HEK293T (cell line): ENCODE results near the gene FIGNL2.
"Not testable (repeated sequence)": the region's sequence is repeated elsewhere in the genome, so short reads cannot be mapped to it uniquely, and the experiment has no call there.

ENCODE experiments used
- CTCF ChIA-PET: fragments of 350-600 bp; formaldehyde crosslinking; extraction: SDS; loops from one replicate; lab custom pipeline; 2021; ENCODE audit warnings: antibody characterized with exemption, inconsistent platforms; lab: Yijun Ruan, JAX
- POLR2A ChIA-PET: fragments of 350-600 bp; formaldehyde crosslinking; extraction: SDS; loops from one replicate; lab custom pipeline; 2020; ENCODE audit warnings: antibody characterized with exemption, inconsistent platforms; lab: Yijun Ruan, JAX
- DNase-seq: peaks from one replicate; pipeline ENCODE4 v3.0.0; 2012; ENCODE audit warnings: mixed read lengths; ENCODE audit errors: extremely low spot score
- ARNT ChIP-seq: fragments of 450-650 bp; IDR thresholded peaks from 2 replicates; pipeline ENCODE4 v1.6.1; 2017; ENCODE audit warnings: mild to moderate bottlenecking
- BHLHE40 ChIP-seq: fragments of 450-650 bp; IDR thresholded peaks from 2 replicates; pipeline ENCODE4 v1.6.1; 2016; ENCODE audit warnings: mild to moderate bottlenecking, moderate library complexity, borderline replicate concordance
- CTBP1 ChIP-seq: fragments of 450-650 bp; IDR thresholded peaks from 2 replicates; pipeline ENCODE4 v1.6.1; 2016; ENCODE audit warnings: borderline replicate concordance
- ELF4 ChIP-seq: fragments of 450-650 bp; IDR thresholded peaks from 2 replicates; pipeline ENCODE4 v1.6.1; 2017; ENCODE audit warnings: antibody characterized with exemption
- FOXA1 ChIP-seq: fragments of 450-650 bp; IDR thresholded peaks from 2 replicates; pipeline ENCODE4 v1.6.1; 2016; ENCODE audit warnings: mild to moderate bottlenecking
- FOXK2 ChIP-seq: fragments of 450-650 bp; IDR thresholded peaks from 2 replicates; pipeline ENCODE4 v1.6.1; 2016; ENCODE audit warnings: mild to moderate bottlenecking
- FOXM1 ChIP-seq: fragments of 450-650 bp; IDR thresholded peaks from 2 replicates; pipeline ENCODE4 v1.6.1; 2017; ENCODE audit warnings: mild to moderate bottlenecking, borderline replicate concordance
- HDGF ChIP-seq: fragments of 450-650 bp; IDR thresholded peaks from 2 replicates; pipeline ENCODE4 v1.6.1; 2017; ENCODE audit warnings: antibody characterized with exemption, borderline replicate concordance
- L3MBTL2 ChIP-seq: fragments of 450-650 bp; conservative IDR thresholded peaks from 2 replicates; pipeline ENCODE4 v1.6.1; 2016; ENCODE audit warnings: mild to moderate bottlenecking
- LEF1 ChIP-seq: fragments of 450-650 bp; IDR thresholded peaks from 2 replicates; pipeline ENCODE4 v1.6.1; 2017; ENCODE audit warnings: mild to moderate bottlenecking, borderline replicate concordance
- NFRKB ChIP-seq: fragments of 450-650 bp; IDR thresholded peaks from 2 replicates; pipeline ENCODE4 v1.6.1; 2016; ENCODE audit warnings: mild to moderate bottlenecking, moderate library complexity
- SP1 ChIP-seq: fragments of 450-650 bp; IDR thresholded peaks from 2 replicates; pipeline ENCODE4 v1.6.1; 2017
- SUZ12 ChIP-seq: fragments of 450-650 bp; IDR thresholded peaks from 2 replicates; pipeline ENCODE4 v1.6.1; 2016; ENCODE audit warnings: mild to moderate bottlenecking
- TARDBP ChIP-seq: fragments of 450-650 bp; IDR thresholded peaks from 2 replicates; pipeline ENCODE4 v1.6.1; 2016
- ZNF384 ChIP-seq: fragments of 450-650 bp; IDR thresholded peaks from 2 replicates; pipeline ENCODE4 v1.6.1; 2016
- TF ChIP-seq, protein P1 (sequence below): fragments of 450-650 bp; IDR thresholded peaks from 2 replicates; pipeline ENCODE4 v1.6.1; 2016

FIGNL2 gene

DNA sequence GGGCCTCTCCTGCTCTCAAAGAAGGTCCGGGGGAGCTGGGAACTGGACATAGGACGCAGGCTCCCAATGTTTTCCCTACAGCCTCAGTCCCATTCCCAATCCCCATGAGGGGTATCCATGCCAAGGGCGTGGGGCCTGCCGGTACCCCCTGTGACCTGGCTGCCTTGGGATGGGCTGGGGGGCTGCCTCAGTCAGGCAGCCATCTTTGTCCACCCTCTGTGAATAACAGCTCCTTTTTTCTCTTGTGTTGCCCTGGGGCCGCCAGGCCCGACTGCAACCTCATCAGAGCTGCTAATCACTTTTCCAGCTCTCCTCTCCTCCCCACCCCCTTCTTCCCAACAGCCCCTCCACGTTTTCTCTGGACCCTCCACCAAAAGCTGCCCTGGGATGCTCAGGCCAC is 11.2 kb downstream of the FIGNL2 start:
- ChIA-PET CTCF (interaction anchor here (0.5 to 0.7 kb wide), 3 partner anchors 11 to 158 kb away, joined by 3 read pairs; no protein-coding TSS in a partner anchor), POLR2A (no interaction called here)
- DNase-seq = no peak

DNA sequence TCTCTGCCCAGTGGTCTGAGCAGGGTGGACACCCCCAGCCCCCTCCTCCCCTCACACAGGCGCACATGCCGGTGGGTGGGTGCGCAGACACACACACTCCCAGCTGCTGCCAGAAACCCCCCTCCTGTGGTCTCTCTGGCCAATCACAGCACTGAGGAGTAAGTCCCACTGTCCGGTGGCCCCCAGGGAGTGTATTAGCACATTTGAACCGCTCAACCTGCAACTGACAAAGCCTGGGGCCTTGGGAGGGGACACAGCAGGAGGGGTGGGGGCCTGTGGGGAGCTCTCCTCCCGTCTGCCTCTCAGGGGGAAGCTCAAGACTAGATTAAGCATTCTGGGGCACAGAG is 11.7 kb downstream of the FIGNL2 start:
- CTCF ChIA-PET = interaction anchor here (0.7 kb wide), 1 partner anchor 35 kb away, joined by 3 read pairs; no protein-coding TSS in a partner anchor
- POLR2A ChIA-PET = no interaction called here
- TF ChIP-seq ELF4 = no peak
- TF ChIP-seq ARNT = no peak
- TF ChIP-seq L3MBTL2 = no peak
- TF ChIP-seq ZNF384 = no peak
- no peak for TF ChIP-seq FOXA1
- TF ChIP-seq TARDBP = no peak
- TF ChIP-seq FOXK2 = no peak
- TF ChIP-seq NFRKB = no peak
- DNase-seq = no peak

More for the DNA sequence above, 11.2 kb downstream of the FIGNL2 start:
- TF ChIP-seq TARDBP (no peak), SUZ12 (no peak), LEF1 (no peak), L3MBTL2 (no peak), HDGF (no peak), ZNF384 (no peak), CTBP1 (no peak)

DNA sequence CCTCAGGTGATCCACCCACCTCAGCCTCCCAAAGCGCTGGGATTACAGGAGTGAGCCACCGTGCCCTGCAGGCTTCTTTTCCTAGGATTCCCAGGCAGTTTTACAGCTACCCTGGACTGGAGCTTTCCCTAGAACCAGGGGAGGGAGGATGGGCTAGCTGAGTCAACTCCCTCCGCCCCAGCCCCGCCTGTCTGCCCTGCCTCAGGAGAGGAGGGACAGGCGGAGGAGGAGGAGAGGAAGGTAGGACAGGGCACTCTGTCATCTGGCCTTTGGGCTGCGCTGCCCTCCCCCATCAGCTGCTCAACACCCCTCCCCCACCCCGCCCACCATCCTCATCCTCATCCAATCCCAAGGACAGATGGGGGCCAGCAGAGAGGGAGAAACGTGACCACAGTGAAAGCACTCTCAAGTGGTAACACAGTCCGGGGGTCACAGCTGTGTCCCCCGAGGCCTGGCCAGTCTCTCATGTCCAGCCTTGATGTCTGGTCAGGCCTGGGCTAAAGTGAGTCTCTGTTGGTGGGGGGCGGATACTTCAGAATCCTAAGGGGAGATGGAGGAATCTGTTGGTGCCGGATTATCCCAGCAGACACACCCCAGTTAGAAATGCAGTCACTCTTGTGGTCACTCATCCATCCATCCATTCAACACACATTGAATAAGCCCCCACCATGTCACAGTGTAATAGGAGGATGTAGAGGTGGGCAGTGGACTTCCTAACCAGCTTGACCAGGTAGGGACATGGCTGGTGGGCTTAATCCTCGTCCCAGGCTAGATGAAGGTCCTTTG is 12.3 kb downstream of the FIGNL2 start:
- TF ChIP-seq NFRKB (no peak), SP1 (no peak), FOXA1 (no peak), ZNF384 (no peak), CTBP1 (no peak), HDGF (no peak), BHLHE40 (no peak), FOXK2 (no peak), L3MBTL2 (no peak), TARDBP (no peak), SUZ12 (no peak), ELF4 (no peak), FOXM1 (no peak)
- TF ChIP-seq, protein P1, sequence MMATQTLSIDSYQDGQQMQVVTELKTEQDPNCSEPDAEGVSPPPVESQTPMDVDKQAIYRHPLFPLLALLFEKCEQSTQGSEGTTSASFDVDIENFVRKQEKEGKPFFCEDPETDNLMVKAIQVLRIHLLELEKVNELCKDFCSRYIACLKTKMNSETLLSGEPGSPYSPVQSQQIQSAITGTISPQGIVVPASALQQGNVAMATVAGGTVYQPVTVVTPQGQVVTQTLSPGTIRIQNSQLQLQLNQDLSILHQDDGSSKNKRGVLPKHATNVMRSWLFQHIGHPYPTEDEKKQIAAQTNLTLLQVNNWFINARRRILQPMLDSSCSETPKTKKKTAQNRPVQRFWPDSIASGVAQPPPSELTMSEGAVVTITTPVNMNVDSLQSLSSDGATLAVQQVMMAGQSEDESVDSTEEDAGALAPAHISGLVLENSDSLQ = no peak
- ChIA-PET POLR2A (no interaction called here), CTCF (interaction anchor here (0.7 kb wide), 1 partner anchor 35 kb away, joined by 3 read pairs; no protein-coding TSS in a partner anchor)
- DNase-seq = no peak

DNA sequence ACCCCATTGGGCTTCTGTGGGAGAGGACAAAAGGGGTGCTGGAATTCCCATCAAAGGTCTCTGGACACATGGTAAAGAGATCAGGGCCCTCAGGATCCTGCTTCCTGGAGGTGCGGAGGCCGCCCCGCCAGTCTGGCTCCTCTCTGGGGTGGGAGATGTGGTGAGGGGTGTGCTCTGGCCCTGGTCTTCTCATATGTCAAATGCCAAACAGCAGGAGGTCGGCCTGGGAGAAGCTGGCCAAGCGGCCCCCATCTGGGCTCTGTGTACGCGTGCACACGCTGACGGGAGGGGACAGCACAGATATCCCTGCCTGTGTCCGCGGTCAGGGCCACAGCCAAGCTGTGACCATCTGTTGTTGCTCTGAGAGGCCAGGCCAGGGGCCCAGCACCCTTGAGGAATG is 14.1 kb downstream of the FIGNL2 start:
- no peak for TF ChIP-seq SP1
- no peak for TF ChIP-seq ELF4
- no peak for TF ChIP-seq L3MBTL2
- no peak for TF ChIP-seq BHLHE40
- TF ChIP-seq SUZ12 = no peak
- ChIA-PET POLR2A (no interaction called here), CTCF (no interaction called here)
- no peak for DNase-seq

DNA sequence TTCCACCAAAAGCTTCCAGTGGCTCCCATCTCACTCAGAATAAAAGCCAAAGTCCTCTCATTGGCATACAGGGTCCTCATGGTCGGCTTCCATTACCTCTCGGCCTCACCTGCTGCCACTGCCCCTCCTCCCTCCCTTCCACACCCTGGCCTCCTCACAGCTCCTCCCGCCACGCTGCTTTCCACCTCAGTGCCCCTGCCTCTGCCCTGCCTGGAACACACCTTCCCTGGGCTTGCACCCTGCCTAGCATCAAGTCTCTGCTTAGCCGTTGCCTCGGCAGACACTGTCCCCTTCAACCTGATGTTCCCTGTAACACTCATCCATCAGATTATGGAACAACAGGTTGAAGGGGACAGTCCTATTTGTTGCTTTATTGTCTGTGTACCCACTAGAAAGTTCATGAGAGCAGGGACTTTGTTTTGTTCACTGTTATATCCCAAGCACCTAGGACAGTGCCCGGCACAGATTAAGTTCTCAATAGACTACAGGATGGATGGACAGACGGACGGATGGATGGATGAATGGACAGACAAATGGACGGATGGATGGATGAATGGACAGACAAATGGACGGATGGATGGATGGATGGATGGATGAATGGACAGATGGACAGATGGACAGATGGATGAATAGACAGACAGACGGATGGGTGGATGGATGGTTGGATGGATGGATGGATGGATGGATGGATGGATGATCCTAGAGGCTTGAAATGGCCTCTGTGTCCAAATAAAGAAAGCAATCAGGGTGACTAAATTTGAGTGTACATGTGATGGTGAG is 14.9 kb downstream of the FIGNL2 start:
- ChIA-PET POLR2A (interaction anchor here (0.9 kb wide), 1 partner anchor 46 kb away, joined by 3 read pairs; no protein-coding TSS in a partner anchor), CTCF (no interaction called here)
- no peak for DNase-seq
- TF ChIP-seq SP1 (no peak), HDGF (no peak), ZNF384 (no peak), L3MBTL2 (no peak), SUZ12 (no peak), CTBP1 (no peak), TARDBP (no peak), ARNT (no peak), FOXM1 (no peak), ELF4 (no peak), FOXK2 (no peak), FOXA1 (no peak), NFRKB (no peak), BHLHE40 (no peak), LEF1 (no peak)
- TF ChIP-seq, protein P1 = no peak

DNA sequence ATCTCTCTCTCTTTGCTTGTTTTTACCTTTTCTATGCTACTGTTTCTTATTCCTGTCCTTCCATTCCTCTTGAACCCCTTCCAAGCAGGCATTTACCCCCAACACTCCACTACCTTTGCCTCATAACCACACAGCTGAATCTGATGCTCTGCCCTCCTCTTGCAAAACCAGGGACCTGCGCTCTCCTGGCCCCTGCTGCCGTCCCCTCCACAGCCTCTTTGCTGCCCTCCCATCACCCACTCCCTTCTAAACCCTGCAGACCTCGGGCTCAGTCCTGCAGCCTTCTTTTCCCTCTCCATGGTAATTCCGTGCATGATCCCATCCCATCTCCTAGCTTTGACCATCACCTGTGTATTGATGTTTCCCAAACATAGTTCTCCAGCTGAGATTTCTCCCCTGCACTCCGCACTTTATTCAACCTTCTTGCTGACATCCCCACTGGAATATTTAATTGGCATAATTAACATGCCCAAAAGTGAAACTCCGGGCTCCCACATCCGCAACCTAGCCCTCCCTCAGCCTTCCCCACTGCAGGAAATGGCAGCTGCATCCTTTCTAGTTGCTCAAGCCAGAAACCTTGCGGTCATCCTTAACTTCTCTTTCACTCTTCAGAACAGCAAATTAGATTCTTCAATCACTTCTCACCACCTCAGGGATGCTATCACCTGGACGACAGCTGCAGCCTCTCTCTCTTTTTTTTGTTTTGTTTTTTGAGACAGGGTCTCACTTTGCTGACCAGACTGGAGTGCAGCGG is 16.0 kb downstream of the FIGNL2 start:
- CTCF ChIA-PET = interaction anchor here (1.3 kb wide), 1 partner anchor 9 kb away, joined by 5 read pairs; no protein-coding TSS in a partner anchor
- TF ChIP-seq SP1 (no peak), CTBP1 (no peak)
- POLR2A ChIA-PET = no interaction called here
- DNase-seq = no peak

DNA sequence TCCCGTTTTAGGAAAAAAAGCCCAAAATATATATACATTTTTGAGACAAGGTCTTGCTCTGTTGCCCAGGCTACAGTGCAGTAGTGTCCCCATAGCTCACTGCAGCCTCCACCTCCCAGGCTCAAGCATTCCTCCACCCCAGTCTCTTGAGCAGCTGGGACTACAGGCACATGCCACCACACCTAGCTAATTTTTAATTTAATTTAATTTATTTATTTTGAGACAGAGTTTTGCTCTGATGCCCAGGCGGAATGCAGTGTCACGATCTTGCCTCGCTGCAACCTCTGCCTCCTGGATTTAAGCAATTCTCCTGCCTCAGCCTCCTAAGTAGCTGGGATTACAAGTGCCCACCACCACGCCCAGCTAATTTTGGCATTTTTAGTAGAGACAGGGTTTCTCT is 16.7 kb downstream of the FIGNL2 start:
- POLR2A ChIA-PET, DNase-seq: not testable (repeated sequence)
- CTCF ChIA-PET = interaction anchor here (0.6 to 1.3 kb wide), 3 partner anchors 8 to 307 kb away, joined by 3 to 5 read pairs (median 3); no protein-coding TSS in a partner anchor
